Neural cell (in vitro differentiated cells): ENCODE data around the gene ATF2.

ENCODE experiments used
- CTCF ChIP-seq: fragments of 450-650 bp; IDR thresholded peaks from 2 replicates; pipeline ENCODE4 v1.5.1; 2014; ENCODE audit warnings: antibody characterized with exemption, mild to moderate bottlenecking, moderate library complexity; ENCODE audit not compliant: poor library complexity, severe bottlenecking
- EZH2 ChIP-seq: fragments of 200-600, 300-800 bp; shearing (Covaris generic), sonication (generic); IDR thresholded peaks from 2 replicates; pipeline ENCODE4 v1.6.1; 2014; ENCODE audit warnings: antibody characterized with exemption, low read length, borderline replicate concordance, mild to moderate bottlenecking; ENCODE audit not compliant: insufficient read depth, poor library complexity, severe bottlenecking
- MXI1 ChIP-seq: fragments of 450-650 bp; conservative IDR thresholded peaks from 2 replicates; pipeline ENCODE4 v1.6.1; 2014; ENCODE audit warnings: antibody characterized with exemption, mild to moderate bottlenecking; ENCODE audit not compliant: poor library complexity, severe bottlenecking

GRCh38 chr2:175158894-175159293, 9.1 kb downstream of the ATF2 start:
- no peak for TF ChIP-seq CTCF
- TF ChIP-seq EZH2 = no peak
- no peak for TF ChIP-seq MXI1
